ENCODE results near the gene CYBB.

DNA sequence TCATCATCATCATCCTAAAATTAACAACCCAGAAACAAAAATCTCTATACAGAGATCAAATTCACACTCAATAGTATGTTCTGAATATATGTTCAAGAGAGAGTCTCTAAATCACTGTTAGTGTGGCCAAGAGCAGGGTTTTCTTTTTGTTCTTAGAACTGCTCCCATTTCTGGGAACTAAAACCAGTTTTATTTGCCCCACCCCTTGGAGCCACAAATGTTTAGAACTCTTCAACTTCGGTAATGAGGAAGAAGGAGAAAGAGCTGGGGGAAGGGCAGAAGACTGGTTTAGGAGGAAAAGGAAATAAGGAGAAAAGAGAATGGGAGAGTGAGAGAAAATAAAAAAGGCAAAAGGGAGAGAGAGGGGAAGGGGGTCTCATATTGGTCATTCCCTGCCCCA lies 32.3 kb downstream of the CYBB start:
- no peak for TF ChIP-seq EP300 (IDR thresholded peaks at IDR 0.05)
- TF ChIP-seq, protein P1, sequence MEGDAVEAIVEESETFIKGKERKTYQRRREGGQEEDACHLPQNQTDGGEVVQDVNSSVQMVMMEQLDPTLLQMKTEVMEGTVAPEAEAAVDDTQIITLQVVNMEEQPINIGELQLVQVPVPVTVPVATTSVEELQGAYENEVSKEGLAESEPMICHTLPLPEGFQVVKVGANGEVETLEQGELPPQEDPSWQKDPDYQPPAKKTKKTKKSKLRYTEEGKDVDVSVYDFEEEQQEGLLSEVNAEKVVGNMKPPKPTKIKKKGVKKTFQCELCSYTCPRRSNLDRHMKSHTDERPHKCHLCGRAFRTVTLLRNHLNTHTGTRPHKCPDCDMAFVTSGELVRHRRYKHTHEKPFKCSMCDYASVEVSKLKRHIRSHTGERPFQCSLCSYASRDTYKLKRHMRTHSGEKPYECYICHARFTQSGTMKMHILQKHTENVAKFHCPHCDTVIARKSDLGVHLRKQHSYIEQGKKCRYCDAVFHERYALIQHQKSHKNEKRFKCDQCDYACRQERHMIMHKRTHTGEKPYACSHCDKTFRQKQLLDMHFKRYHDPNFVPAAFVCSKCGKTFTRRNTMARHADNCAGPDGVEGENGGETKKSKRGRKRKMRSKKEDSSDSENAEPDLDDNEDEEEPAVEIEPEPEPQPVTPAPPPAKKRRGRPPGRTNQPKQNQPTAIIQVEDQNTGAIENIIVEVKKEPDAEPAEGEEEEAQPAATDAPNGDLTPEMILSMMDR (IDR thresholded peaks at IDR 0.05), result no peak

Measured in ovary (tissue), 3 donors.